Neural cell (in vitro differentiated cells): ENCODE measurements around the gene DIDO1.

Source experiments
- CTCF ChIP-seq: fragments of 450-650 bp; IDR thresholded peaks from 2 replicates; pipeline ENCODE4 v1.5.1; 2014; ENCODE audit warnings: antibody characterized with exemption, mild to moderate bottlenecking, moderate library complexity; ENCODE audit not compliant: poor library complexity, severe bottlenecking
- MXI1 ChIP-seq: fragments of 450-650 bp; conservative IDR thresholded peaks from 2 replicates; pipeline ENCODE4 v1.6.1; 2014; ENCODE audit warnings: antibody characterized with exemption, mild to moderate bottlenecking; ENCODE audit not compliant: poor library complexity, severe bottlenecking

GRCh38 chr20:62916703-62917476 lies 9.4 kb downstream of the DIDO1 start:
- TF ChIP-seq MXI1 (no peak), CTCF (no peak)
